ENCODE data around the gene UVRAG.

UVRAG gene

DNA sequence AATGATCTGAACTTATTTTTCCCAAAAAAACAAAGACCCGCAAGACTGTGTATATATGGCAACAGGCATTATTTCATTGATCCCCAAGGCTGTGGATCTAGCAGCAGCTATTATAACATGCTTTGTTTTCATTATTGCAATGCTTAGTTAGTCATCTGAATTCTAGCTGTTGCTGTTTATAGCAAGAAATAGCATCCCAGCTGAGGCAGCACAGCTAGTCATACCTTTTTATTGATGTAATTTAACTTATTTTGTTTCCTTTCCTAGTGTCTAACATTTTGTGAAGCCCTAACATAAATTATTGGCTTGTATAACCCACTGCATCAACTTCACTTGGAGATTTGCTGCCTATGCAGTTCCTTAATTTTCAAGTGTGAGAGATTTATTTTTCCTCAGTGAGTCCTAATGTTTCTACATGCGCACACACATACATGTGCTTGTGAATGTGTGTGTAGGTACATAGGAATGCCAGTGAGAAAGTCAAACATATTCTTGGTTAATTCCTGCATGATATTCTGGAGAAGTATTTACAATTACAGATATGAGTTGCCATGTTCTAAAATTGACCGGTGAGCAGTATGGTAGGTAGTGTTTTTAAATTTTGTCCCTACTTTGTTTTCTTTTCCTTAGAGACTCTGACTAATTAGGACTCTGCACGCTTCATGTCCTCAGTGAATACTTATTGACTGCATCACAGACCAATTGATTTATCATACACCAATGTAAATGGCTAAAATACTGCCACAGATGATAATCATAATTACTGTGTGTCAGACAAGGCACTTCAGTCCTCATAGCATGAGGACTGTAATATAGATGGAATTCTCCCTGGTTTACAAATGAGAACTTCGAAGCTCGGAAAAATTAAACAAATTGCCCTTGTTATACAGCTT lies 272.0 kb downstream of the UVRAG start:
- no peak for DNase-seq (ENCODE audit: insufficient read length, low spot score)
- TF ChIP-seq POLR2AphosphoS5 (IDR thresholded peaks at IDR 0.05; ENCODE audit: low read depth, low read length) = no peak
- no peak for TF ChIP-seq SPI1 (IDR thresholded peaks at IDR 0.05; ENCODE audit: low read depth, low read length)
- no peak for TF ChIP-seq POLR2A (IDR thresholded peaks at IDR 0.05; ENCODE audit: low read depth, low read length)
- no peak for TF ChIP-seq TAF1 (IDR thresholded peaks at IDR 0.05; ENCODE audit: low read depth, low read length)
- TF ChIP-seq PAX5 (IDR thresholded peaks at IDR 0.05; ENCODE audit: insufficient read depth, low read length, severe bottlenecking) = no peak
- no peak for TF ChIP-seq POU2F2 (IDR thresholded peaks at IDR 0.05; ENCODE audit: low read depth, low read length)
- no peak for FAIRE-seq

DNA sequence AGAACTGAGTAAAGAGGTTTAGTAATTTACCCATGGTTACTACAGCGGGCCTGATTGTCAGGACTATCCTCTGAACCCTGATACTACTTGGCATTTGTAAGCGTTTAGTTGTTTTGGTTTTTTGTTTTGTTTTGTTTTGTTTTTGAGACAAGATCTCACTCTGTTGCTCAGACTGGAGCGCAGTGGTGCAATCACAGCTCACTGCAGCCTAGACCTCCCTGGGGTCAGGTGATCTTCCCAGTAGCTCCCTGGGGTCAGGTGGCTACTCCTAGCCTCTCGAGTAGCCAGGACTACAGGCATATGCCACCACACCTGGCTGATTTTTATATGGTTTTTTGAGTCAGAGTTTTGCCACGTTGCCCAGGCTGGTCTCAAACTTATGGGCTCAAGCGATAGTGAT lies 272.7 kb downstream of the UVRAG start:
- FAIRE-seq (no peak), DNase-seq (ENCODE audit: insufficient read length, low spot score) (no peak)
- TF ChIP-seq POU2F2 (IDR thresholded peaks at IDR 0.05; ENCODE audit: low read depth, low read length) = no peak
- TF ChIP-seq POLR2A (IDR thresholded peaks at IDR 0.05; ENCODE audit: low read depth, low read length) = no peak
- no peak for TF ChIP-seq PAX5 (IDR thresholded peaks at IDR 0.05; ENCODE audit: insufficient read depth, low read length, severe bottlenecking)
- no peak for TF ChIP-seq SPI1 (IDR thresholded peaks at IDR 0.05; ENCODE audit: low read depth, low read length)
- no peak for TF ChIP-seq POLR2AphosphoS5 (IDR thresholded peaks at IDR 0.05; ENCODE audit: low read depth, low read length)
- no peak for TF ChIP-seq TAF1 (IDR thresholded peaks at IDR 0.05; ENCODE audit: low read depth, low read length)

GRCh38 chr11:76088511-76088910 lies 273.5 kb downstream of the UVRAG start:
- TF ChIP-seq SPI1 (IDR thresholded peaks at IDR 0.05; ENCODE audit: low read depth, low read length) (no peak), POU2F2 (IDR thresholded peaks at IDR 0.05; ENCODE audit: low read depth, low read length) (no peak), PAX5 (IDR thresholded peaks at IDR 0.05; ENCODE audit: insufficient read depth, low read length, severe bottlenecking) (no peak)
- DNase-seq (ENCODE audit: insufficient read length, low spot score) (no peak), FAIRE-seq (no peak)

DNA sequence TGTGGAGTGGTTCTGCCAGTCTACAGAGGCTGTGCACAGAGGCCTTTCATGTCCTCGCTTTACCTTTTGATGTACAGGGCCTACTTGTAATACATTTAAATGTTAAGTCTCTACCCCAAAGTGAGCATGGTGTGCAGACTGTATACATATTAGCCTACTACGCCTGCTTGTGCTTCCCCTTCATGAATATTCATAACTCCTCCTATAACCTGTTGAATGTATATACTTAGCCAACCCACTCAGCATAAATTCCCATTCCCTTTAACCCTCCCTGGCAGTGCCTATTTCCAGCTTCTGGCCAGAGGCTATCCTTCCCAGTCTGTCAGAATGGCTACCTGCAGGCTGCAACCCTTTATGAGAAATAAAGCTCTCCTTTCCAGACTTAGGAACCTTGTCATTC lies 275.2 kb downstream of the UVRAG start:
- FAIRE-seq = no peak
- TF ChIP-seq TAF1 (IDR thresholded peaks at IDR 0.05; ENCODE audit: low read depth, low read length) = no peak
- TF ChIP-seq POLR2AphosphoS5 (IDR thresholded peaks at IDR 0.05; ENCODE audit: low read depth, low read length) = no peak
- no peak for TF ChIP-seq POU2F2 (IDR thresholded peaks at IDR 0.05; ENCODE audit: low read depth, low read length)
- no peak for TF ChIP-seq POLR2A (IDR thresholded peaks at IDR 0.05; ENCODE audit: low read depth, low read length)
- no peak for TF ChIP-seq SPI1 (IDR thresholded peaks at IDR 0.05; ENCODE audit: low read depth, low read length)
- no peak for TF ChIP-seq PAX5 (IDR thresholded peaks at IDR 0.05; ENCODE audit: insufficient read depth, low read length, severe bottlenecking)
- DNase-seq (ENCODE audit: insufficient read length, low spot score) = no peak

DNA sequence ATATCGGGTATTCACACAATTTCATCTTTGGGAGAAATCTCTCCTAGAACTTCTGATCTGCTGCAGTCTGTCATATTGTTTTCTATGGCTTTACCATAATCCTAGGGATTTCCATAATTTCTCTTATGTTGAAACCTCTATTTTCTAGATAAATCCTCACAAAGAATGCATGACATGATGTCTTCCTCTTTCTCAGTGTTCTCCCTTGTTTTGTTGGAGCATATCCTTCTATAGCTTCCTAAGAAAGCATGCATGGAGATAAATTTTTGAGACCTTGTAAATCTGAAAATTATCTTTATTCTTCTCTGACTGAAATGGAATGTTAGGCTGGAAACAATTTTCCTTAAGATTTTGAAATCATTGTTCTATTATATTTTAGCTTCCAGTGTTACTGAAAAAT lies 275.8 kb downstream of the UVRAG start:
- FAIRE-seq = no peak
- no peak for DNase-seq (ENCODE audit: insufficient read length, low spot score)
- no peak for TF ChIP-seq PAX5 (IDR thresholded peaks at IDR 0.05; ENCODE audit: insufficient read depth, low read length, severe bottlenecking)

GRCh38 chr11:76094740-76095139 lies 279.7 kb downstream of the UVRAG start:
- FAIRE-seq (no peak), DNase-seq (ENCODE audit: insufficient read length, low spot score) (no peak)
- no peak for TF ChIP-seq POLR2AphosphoS5 (IDR thresholded peaks at IDR 0.05; ENCODE audit: low read depth, low read length)
- TF ChIP-seq PAX5 (IDR thresholded peaks at IDR 0.05; ENCODE audit: insufficient read depth, low read length, severe bottlenecking) = no peak
- no peak for TF ChIP-seq SPI1 (IDR thresholded peaks at IDR 0.05; ENCODE audit: low read depth, low read length)
- TF ChIP-seq POU2F2 (IDR thresholded peaks at IDR 0.05; ENCODE audit: low read depth, low read length) = no peak
- no peak for TF ChIP-seq TAF1 (IDR thresholded peaks at IDR 0.05; ENCODE audit: low read depth, low read length)
- no peak for TF ChIP-seq POLR2A (IDR thresholded peaks at IDR 0.05; ENCODE audit: low read depth, low read length)

- TF ChIP-seq PAX5 (IDR thresholded peaks at IDR 0.05; ENCODE audit: insufficient read depth, low read length, severe bottlenecking) = no peak
- TF ChIP-seq POU2F2 (IDR thresholded peaks at IDR 0.05; ENCODE audit: low read depth, low read length) = no peak
- TF ChIP-seq SPI1 (IDR thresholded peaks at IDR 0.05; ENCODE audit: low read depth, low read length) = no peak
- no peak for TF ChIP-seq POLR2A (IDR thresholded peaks at IDR 0.05; ENCODE audit: low read depth, low read length)
- TF ChIP-seq TAF1 (IDR thresholded peaks at IDR 0.05; ENCODE audit: low read depth, low read length) = no peak
- TF ChIP-seq POLR2AphosphoS5 (IDR thresholded peaks at IDR 0.05; ENCODE audit: low read depth, low read length) = no peak
- DNase-seq (ENCODE audit: insufficient read length, low spot score) (no peak), FAIRE-seq (no peak)
Measured at GRCh38 chr11:76095891-76096290, 280.9 kb downstream of the UVRAG start.

- no peak for FAIRE-seq
- DNase-seq (ENCODE audit: insufficient read length, low spot score) = no peak
- no peak for TF ChIP-seq POLR2AphosphoS5 (IDR thresholded peaks at IDR 0.05; ENCODE audit: low read depth, low read length)
- TF ChIP-seq POLR2A (IDR thresholded peaks at IDR 0.05; ENCODE audit: low read depth, low read length) = no peak
- TF ChIP-seq SPI1 (IDR thresholded peaks at IDR 0.05; ENCODE audit: low read depth, low read length) = no peak
- no peak for TF ChIP-seq PAX5 (IDR thresholded peaks at IDR 0.05; ENCODE audit: insufficient read depth, low read length, severe bottlenecking)
- TF ChIP-seq POU2F2 (IDR thresholded peaks at IDR 0.05; ENCODE audit: low read depth, low read length) = no peak
- TF ChIP-seq TAF1 (IDR thresholded peaks at IDR 0.05; ENCODE audit: low read depth, low read length) = no peak
Measured at GRCh38 chr11:76096552-76096951, 281.5 kb downstream of the UVRAG start.

DNA sequence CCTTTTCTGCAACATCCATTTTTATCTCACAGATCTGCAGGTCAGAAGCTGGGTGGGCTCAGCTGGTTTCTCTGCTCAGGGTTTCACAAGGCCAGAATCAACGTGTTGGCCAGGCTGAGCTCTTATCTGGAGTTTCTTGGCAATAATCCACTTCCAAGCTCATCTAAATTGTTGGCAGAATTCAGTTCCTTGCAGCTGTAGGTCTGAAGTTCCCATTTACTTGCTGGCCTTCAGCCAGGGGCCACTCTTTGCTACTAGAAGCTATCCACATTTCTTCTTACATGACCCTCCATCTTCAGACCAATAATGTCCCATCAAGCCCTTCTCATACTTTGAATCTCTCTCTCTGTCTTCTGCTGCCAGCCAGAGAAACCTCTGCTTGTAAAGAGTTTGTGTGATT lies 287.8 kb downstream of the UVRAG start:
- DNase-seq (ENCODE audit: insufficient read length, low spot score) = no peak
- FAIRE-seq = no peak

GRCh38 chr11:76103460-76103859 lies 288.4 kb downstream of the UVRAG start:
- no peak for FAIRE-seq
- no peak for DNase-seq (ENCODE audit: insufficient read length, low spot score)
- no peak for TF ChIP-seq POU2F2 (IDR thresholded peaks at IDR 0.05; ENCODE audit: low read depth, low read length)
- TF ChIP-seq SPI1 (IDR thresholded peaks at IDR 0.05; ENCODE audit: low read depth, low read length) = no peak
- TF ChIP-seq TAF1 (IDR thresholded peaks at IDR 0.05; ENCODE audit: low read depth, low read length) = no peak
- TF ChIP-seq POLR2A (IDR thresholded peaks at IDR 0.05; ENCODE audit: low read depth, low read length) = no peak
- TF ChIP-seq PAX5 (IDR thresholded peaks at IDR 0.05; ENCODE audit: insufficient read depth, low read length, severe bottlenecking) = no peak
- no peak for TF ChIP-seq POLR2AphosphoS5 (IDR thresholded peaks at IDR 0.05; ENCODE audit: low read depth, low read length)

More for the DNA sequence above, 287.8 kb downstream of the UVRAG start:
- TF ChIP-seq POLR2AphosphoS5 (IDR thresholded peaks at IDR 0.05; ENCODE audit: low read depth, low read length) = no peak
- no peak for TF ChIP-seq TAF1 (IDR thresholded peaks at IDR 0.05; ENCODE audit: low read depth, low read length)
- no peak for TF ChIP-seq POLR2A (IDR thresholded peaks at IDR 0.05; ENCODE audit: low read depth, low read length)
- no peak for TF ChIP-seq PAX5 (IDR thresholded peaks at IDR 0.05; ENCODE audit: insufficient read depth, low read length, severe bottlenecking)
- TF ChIP-seq POU2F2 (IDR thresholded peaks at IDR 0.05; ENCODE audit: low read depth, low read length) = no peak
- TF ChIP-seq SPI1 (IDR thresholded peaks at IDR 0.05; ENCODE audit: low read depth, low read length) = no peak

Measured in GM12891 (cell line).